Umbilical cord (tissue), 2 donors: ENCODE measurements around the gene VSTM2L. TPM values are rescaled to one million over a fixed set of nuclear protein-coding genes. Genes with fewer than 3 reads are reported as not detected.

Source experiments
- DNase-seq: peaks from one replicate; pipeline ENCODE4 v3.0.0-alpha.2; 2015; ENCODE audit warnings: low spot score
- total RNA-seq: library from RNA; depleted of rRNA; stranded (reverse); fragments of >200 nt; gene quantifications from one replicate; pipeline ENCODE4 v1.2.3, GENCODE V29; 2014; ENCODE audit warnings: low replicate concordance; ENCODE audit not compliant: insufficient read depth

The VSTM2L gene
- total RNA-seq, 1 donor from 2014 or later = not detected

GRCh38 chr20:37936451-37936850 lies 33.5 kb downstream of the VSTM2L start:
- DNase-seq = no peak

GRCh38 chr20:37937686-37938085 lies 34.8 kb downstream of the VSTM2L start:
- no peak for DNase-seq

- DNase-seq = no peak
These were observed 35.3 kb downstream of the VSTM2L start for GRCh38 chr20:37938181-37938750.

- no peak for DNase-seq
These were observed 36.0 kb downstream of the VSTM2L start for GRCh38 chr20:37938954-37939353.

GRCh38 chr20:37939701-37940560 lies 37.0 kb downstream of the VSTM2L start:
- DNase-seq = no peak

- no peak for DNase-seq
These were observed 37.9 kb downstream of the VSTM2L start for GRCh38 chr20:37940858-37941257.

- DNase-seq = no peak
These were observed 38.4 kb downstream of the VSTM2L start for GRCh38 chr20:37941332-37941731.

GRCh38 chr20:37941992-37942391 lies 39.1 kb downstream of the VSTM2L start:
- no peak for DNase-seq

- no peak for DNase-seq
These were observed 40.1 kb downstream of the VSTM2L start for GRCh38 chr20:37943033-37943432.

GRCh38 chr20:37943501-37944455 lies 40.9 kb downstream of the VSTM2L start:
- no peak for DNase-seq

- no peak for DNase-seq
These were observed 41.6 kb downstream of the VSTM2L start for GRCh38 chr20:37944456-37944981.

GRCh38 chr20:37945091-37945547 lies 42.2 kb downstream of the VSTM2L start:
- DNase-seq = no peak

GRCh38 chr20:37946946-37947345 lies 44.0 kb downstream of the VSTM2L start:
- DNase-seq = no peak

GRCh38 chr20:37947943-37948342 lies 45.0 kb downstream of the VSTM2L start:
- DNase-seq = no peak

- DNase-seq = no peak
These were observed 46.0 kb downstream of the VSTM2L start for GRCh38 chr20:37948956-37949355.

- DNase-seq = no peak
These were observed 51.3 kb downstream of the VSTM2L start for GRCh38 chr20:37954190-37954589.

GRCh38 chr20:37954626-37955025 lies 51.7 kb downstream of the VSTM2L start:
- no peak for DNase-seq

- no peak for DNase-seq
These were observed 52.6 kb downstream of the VSTM2L start for GRCh38 chr20:37955511-37955910.

- DNase-seq = no peak
These were observed 53.2 kb downstream of the VSTM2L start for GRCh38 chr20:37956107-37956585.

- DNase-seq = no peak
These were observed 56.1 kb downstream of the VSTM2L start for GRCh38 chr20:37958856-37959520.

- DNase-seq = no peak
These were observed 58.1 kb downstream of the VSTM2L start for GRCh38 chr20:37961066-37961465.
